Mesenchymal stem cell (in vitro differentiated cells and primary cell): ENCODE results near the gene VWA7.

Source experiments
- DNase-seq: peaks from one replicate; pipeline ENCODE4 v3.0.0-alpha.2; 2013
- H2AFZ ChIP-seq: one replicate; pipeline ENCODE4 v1.6.1; 2013; ENCODE audit warnings: low read depth, mild to moderate bottlenecking, control low read depth, inconsistent platforms, low read length, moderate library complexity
- H2AK5ac ChIP-seq: 2 replicates; pipeline ENCODE4 v1.6.1; 2013; ENCODE audit warnings: low read length, moderate library complexity, mild to moderate bottlenecking, inconsistent platforms; ENCODE audit not compliant: severe bottlenecking
- H2BK120ac ChIP-seq: one replicate; pipeline ENCODE4 v1.6.1; 2013; ENCODE audit warnings: low read depth, mild to moderate bottlenecking, inconsistent platforms, low read length, moderate library complexity
- H2BK12ac ChIP-seq, 2 experiments: one replicate each; pipeline ENCODE4 v1.6.1; 2013; ENCODE audit warnings: inconsistent platforms in 2 of 2, low read length in 2 of 2, mild to moderate bottlenecking in 2 of 2, moderate library complexity in 2 of 2, control low read depth in 1 of 2
- H2BK15ac ChIP-seq: one replicate; pipeline ENCODE4 v1.6.1; 2013; ENCODE audit warnings: mild to moderate bottlenecking, low read depth, inconsistent platforms; ENCODE audit not compliant: poor library complexity, severe bottlenecking
- H2BK5ac ChIP-seq: 2 replicates; pipeline ENCODE4 v1.6.1; 2013; ENCODE audit warnings: low read depth, mild to moderate bottlenecking, low read length, control low read depth, inconsistent platforms; ENCODE audit not compliant: poor library complexity, severe bottlenecking
- H3K14ac ChIP-seq, 2 experiments: one replicate each; pipeline ENCODE4 v1.6.1; 2013; ENCODE audit warnings: inconsistent platforms in 2 of 2, low read length in 2 of 2, control low read depth in 1 of 2, mild to moderate bottlenecking in 1 of 2, moderate library complexity in 1 of 2
- H3K18ac ChIP-seq, 2 experiments: one replicate each; pipeline ENCODE4 v1.6.1; 2013; ENCODE audit warnings: inconsistent platforms in 2 of 2, low read length in 2 of 2, control low read depth in 1 of 2, low read depth in 1 of 2, mild to moderate bottlenecking in 1 of 2
- H3K23ac ChIP-seq, 2 experiments: one replicate each; pipeline ENCODE4 v1.6.1; 2013; ENCODE audit warnings: inconsistent platforms in 2 of 2, low read length in 2 of 2, mild to moderate bottlenecking in 2 of 2, moderate library complexity in 2 of 2, control low read depth in 1 of 2
- H3K27ac ChIP-seq: 2 replicates; pipeline ENCODE4 v1.5.1; 2013; ENCODE audit warnings: mild to moderate bottlenecking, moderate library complexity, low read length, control low read depth, inconsistent platforms; ENCODE audit not compliant: poor library complexity, severe bottlenecking
- H3K27me3 ChIP-seq, 2 experiments: 2 replicates each; pipeline versions ENCODE4 v1.6.1 to v1.7.0; 2013; ENCODE audit warnings: low read length in 2 of 2, mild to moderate bottlenecking in 2 of 2, moderate library complexity in 2 of 2, control low read depth in 1 of 2, inconsistent platforms in 1 of 2; ENCODE audit not compliant: control insufficient read depth in 1 of 2, insufficient read depth in 1 of 2
- H3K36me3 ChIP-seq, 2 experiments: 2 replicates each; pipeline versions ENCODE4 v1.6.1 to v1.7.0; 2013; ENCODE audit warnings: low read length in 2 of 2, control low read depth in 1 of 2, inconsistent platforms in 1 of 2, low read depth in 1 of 2, mild to moderate bottlenecking in 1 of 2; ENCODE audit not compliant: insufficient read depth in 2 of 2, control insufficient read depth in 1 of 2
- H3K4ac ChIP-seq, 2 experiments: one replicate each; pipeline ENCODE4 v1.6.1; 2013; ENCODE audit warnings: inconsistent platforms in 2 of 2, low read length in 2 of 2, mild to moderate bottlenecking in 2 of 2, moderate library complexity in 2 of 2, control low read depth in 1 of 2, low read depth in 1 of 2
- H3K4me1 ChIP-seq: 2 replicates; pipeline ENCODE4 v1.6.1; 2013; ENCODE audit warnings: low read depth, low read length, control low read depth; ENCODE audit not compliant: control insufficient read depth, insufficient read depth
- H3K4me2 ChIP-seq: 2 replicates; pipeline ENCODE4 v1.6.1; 2013; ENCODE audit warnings: low read length, mild to moderate bottlenecking, inconsistent platforms; ENCODE audit not compliant: poor library complexity, severe bottlenecking
- H3K4me3 ChIP-seq, 2 experiments: 2 replicates each; pipeline versions ENCODE4 v1.5.1 to v1.7.0; 2013; ENCODE audit warnings: low read length in 2 of 2, mild to moderate bottlenecking in 2 of 2, control low read depth in 1 of 2, low read depth in 1 of 2; ENCODE audit not compliant: insufficient read depth in 1 of 2
- H3K79me1 ChIP-seq: replicated peaks from 2 replicates; pipeline ENCODE4 v1.6.1; 2013; ENCODE audit warnings: mild to moderate bottlenecking, control low read depth, low read length, inconsistent platforms; ENCODE audit not compliant: poor library complexity, severe bottlenecking
- H3K9ac ChIP-seq: 2 replicates; pipeline ENCODE4 v1.7.0; 2013; ENCODE audit warnings: mild to moderate bottlenecking, low read length, moderate library complexity
- H3K9me3 ChIP-seq: 2 replicates; pipeline ENCODE4 v1.7.0; 2013; ENCODE audit warnings: mild to moderate bottlenecking, low read length; ENCODE audit not compliant: control insufficient read depth
- H4K8ac ChIP-seq: one replicate; pipeline ENCODE4 v1.6.1; 2013; ENCODE audit warnings: inconsistent platforms, mild to moderate bottlenecking, low read length, moderate library complexity
- H4K91ac ChIP-seq: one replicate; pipeline ENCODE4 v1.6.1; 2013; ENCODE audit warnings: mild to moderate bottlenecking, low read length, inconsistent platforms
- WGBS: methylation state at CpG from one replicate; pipeline ENCODE4 v1.1.7; 2013; ENCODE audit warnings: mixed read lengths; 5-methylcytosine and 5-hydroxymethylcytosine counted together

Gene VWA7

DNA sequence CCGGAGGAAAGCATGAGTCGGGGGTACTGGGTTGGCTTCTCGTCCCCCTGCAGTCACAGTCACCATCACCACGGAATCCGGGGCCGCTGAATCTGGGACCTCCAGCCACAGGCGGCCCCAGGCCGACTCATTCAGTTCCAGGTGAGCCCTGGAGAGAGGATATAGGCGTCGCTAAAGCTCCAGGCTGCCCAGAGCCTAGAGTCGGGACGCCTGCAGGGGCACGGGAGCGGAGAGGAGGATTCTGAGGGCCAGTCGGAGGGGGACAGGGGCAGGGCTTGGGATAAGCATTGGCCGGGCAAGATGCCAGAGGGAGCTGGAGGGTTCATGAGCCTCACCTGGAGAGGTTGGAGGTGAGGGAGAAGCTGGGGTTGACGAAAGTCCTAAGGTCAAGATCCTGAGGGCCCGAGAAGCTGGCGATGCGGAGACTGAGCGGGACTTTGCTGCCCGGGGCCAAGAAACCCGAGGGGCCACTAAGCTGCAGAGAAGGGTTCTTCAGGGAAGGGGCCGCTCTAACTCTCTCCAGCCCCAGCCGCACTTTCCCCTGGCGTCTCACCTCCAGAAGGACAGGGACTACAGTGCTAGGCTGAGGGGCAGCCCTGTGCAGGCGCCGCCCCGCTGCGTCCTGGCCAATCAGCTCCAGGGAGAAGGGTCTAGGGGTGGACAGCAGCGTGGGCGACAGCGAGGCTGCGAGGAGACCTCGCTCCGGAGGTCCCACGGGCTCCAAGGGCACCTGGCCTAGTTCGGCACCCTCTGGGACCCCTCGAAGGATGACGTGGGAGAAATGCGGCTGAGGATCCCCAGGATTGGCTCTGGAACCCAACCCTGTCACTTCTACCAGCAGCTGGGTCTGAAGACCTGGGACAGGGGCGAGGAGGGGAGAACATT, 11.0 kb downstream of the VWA7 start:
- H3K9me3 ChIP-seq, result no peaks in the 10 kb centered on the region
- H4K91ac ChIP-seq, result peak overlapping the region; percentile 22
- H3K14ac ChIP-seq, result no peak overlapping the region
- peak overlapping the region in 1 of 2 experiments; percentile 55 for H3K18ac ChIP-seq
- peak overlapping the region; percentile 1 for H3K4me2 ChIP-seq
- H2BK120ac ChIP-seq, result no peak overlapping the region
- H3K4ac ChIP-seq, result no peak overlapping the region
- H2BK15ac ChIP-seq, result no peak overlapping the region
- H2AFZ ChIP-seq, result peak overlapping the region; percentile 6
- H2BK12ac ChIP-seq, result peak overlapping the region in 1 of 2 experiments; percentile 12
- H3K27me3 ChIP-seq, result peaks cover 0 to 6% of the 10 kb centered on the region in 2 experiments
- no peaks in the 10 kb centered on the region for H3K79me1 ChIP-seq
- no peak overlapping the region for H2AK5ac ChIP-seq
- H3K27ac ChIP-seq, result no peak overlapping the region
- DNase-seq, result no peak
- 49% methylated on average over 42 of the region's 42 CpGs for WGBS
- peak overlapping the region; percentile 45 for H4K8ac ChIP-seq
- peak overlapping the region in 1 of 2 experiments; percentile 65 for H3K4me3 ChIP-seq
- peaks cover 12% of the 10 kb centered on the region for H3K4me1 ChIP-seq
- no peak overlapping the region for H3K23ac ChIP-seq
- peaks cover 8 to 12% of the 10 kb centered on the region in 2 experiments for H3K36me3 ChIP-seq
- H3K9ac ChIP-seq, result peak overlapping the region; percentile 33
- H2BK5ac ChIP-seq, result no peak overlapping the region

DNA sequence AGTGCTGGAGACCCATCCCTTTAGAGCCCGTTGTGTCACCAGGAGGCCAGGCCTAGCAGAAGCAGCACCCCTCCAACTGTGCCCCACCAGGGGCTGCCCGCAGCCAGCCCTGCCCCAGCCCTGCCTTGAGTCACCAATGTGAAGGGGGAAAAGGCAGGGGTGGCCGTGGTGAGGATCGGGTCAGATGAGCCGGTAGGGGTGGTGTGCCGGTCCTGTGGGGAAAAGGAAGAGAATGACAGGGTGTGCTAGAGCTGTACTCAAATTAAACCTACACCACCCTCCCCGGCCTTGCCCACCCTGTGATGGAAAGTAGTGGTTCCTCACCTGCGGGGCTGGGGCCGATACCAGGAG, 11.6 kb downstream of the VWA7 start:
- Histone ChIP-seq H2BK12ac (no peak overlapping the region), H2AFZ (no peak overlapping the region), H3K4ac (no peak overlapping the region), H2BK15ac (no peak overlapping the region), H3K36me3 (peaks cover 8 to 18% of the 10 kb centered on the region in 2 experiments), H4K8ac (no peak overlapping the region), H3K4me3 (no peak overlapping the region), H2BK120ac (no peak overlapping the region), H3K4me2 (no peak overlapping the region), H3K9ac (no peak overlapping the region), H3K27me3 (peaks cover 0 to 6% of the 10 kb centered on the region in 2 experiments), H4K91ac (no peak overlapping the region), H3K4me1 (peaks cover 12% of the 10 kb centered on the region), H3K23ac (no peak overlapping the region), H3K27ac (no peak overlapping the region), H3K9me3 (no peaks in the 10 kb centered on the region), H3K18ac (no peak overlapping the region), H3K79me1 (no peaks in the 10 kb centered on the region), H3K14ac (no peak overlapping the region), H2AK5ac (no peak overlapping the region), H2BK5ac (no peak overlapping the region)
- DNase-seq, result no peak
- 96% methylated on average over 5 of the region's 9 CpGs for WGBS

DNA sequence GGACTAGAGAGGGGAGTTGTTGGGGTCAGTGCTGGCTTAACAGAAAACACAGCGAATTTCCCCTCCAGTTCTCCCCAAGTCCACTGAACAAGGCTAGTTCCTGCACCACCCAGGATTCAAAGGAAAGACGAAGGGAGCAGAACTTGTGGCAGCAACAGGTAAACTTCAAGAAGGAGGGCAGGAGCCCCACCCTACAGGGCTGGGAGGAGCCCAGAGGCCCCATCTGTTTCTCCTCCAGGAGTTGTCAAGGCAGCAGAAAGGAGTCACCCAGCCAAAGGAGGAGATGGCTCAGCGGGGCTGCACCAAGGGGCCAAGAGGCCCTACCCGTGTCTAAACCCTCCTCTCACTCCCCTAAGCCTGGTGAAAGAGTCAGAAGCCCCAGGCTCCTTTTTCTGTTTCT, 12.9 kb downstream of the VWA7 start:
- H4K8ac ChIP-seq, result peak overlapping the region; percentile 57
- H3K4me2 ChIP-seq, result no peak overlapping the region
- H3K27ac ChIP-seq, result no peak overlapping the region
- H3K14ac ChIP-seq, result no peak overlapping the region
- no peaks in the 10 kb centered on the region for H3K9me3 ChIP-seq
- peaks cover 15 to 24% of the 10 kb centered on the region in 2 experiments for H3K36me3 ChIP-seq
- H3K4me1 ChIP-seq, result peaks cover 12% of the 10 kb centered on the region
- no peak overlapping the region for H4K91ac ChIP-seq
- no peak overlapping the region for H2BK15ac ChIP-seq
- no peak overlapping the region for H3K4ac ChIP-seq
- no peak overlapping the region for H2AK5ac ChIP-seq
- peak overlapping the region; percentile 67 for H2BK120ac ChIP-seq
- no peaks in the 10 kb centered on the region for H3K79me1 ChIP-seq
- 93% methylated on average over 3 of the region's 4 CpGs for WGBS
- no peak for DNase-seq
- H2BK12ac ChIP-seq, result no peak overlapping the region
- H2AFZ ChIP-seq, result no peak overlapping the region
- H3K18ac ChIP-seq, result peak overlapping the region in 1 of 2 experiments; percentile 37
- H3K23ac ChIP-seq, result no peak overlapping the region
- H3K9ac ChIP-seq, result no peak overlapping the region
- peaks cover 0 to 6% of the 10 kb centered on the region in 2 experiments for H3K27me3 ChIP-seq
- H2BK5ac ChIP-seq, result no peak overlapping the region
- no peak overlapping the region for H3K4me3 ChIP-seq

DNA sequence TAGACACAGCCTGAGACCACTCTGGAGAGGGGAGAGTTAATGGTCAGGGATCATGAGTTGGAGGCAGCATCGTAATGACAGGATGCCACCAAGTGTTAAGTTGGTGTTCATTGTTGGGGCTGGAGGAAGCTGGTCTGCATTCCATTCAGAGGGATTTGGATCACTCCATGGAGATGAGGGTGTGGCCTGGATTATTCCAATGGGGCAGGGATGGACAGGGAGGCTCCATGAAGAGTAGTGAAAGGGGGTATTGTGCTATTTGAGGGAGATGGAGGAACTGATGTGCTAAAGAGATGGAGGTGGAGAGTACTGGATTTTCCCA, 13.5 kb downstream of the VWA7 start:
- Histone ChIP-seq H3K79me1 (no peaks in the 10 kb centered on the region), H2BK5ac (no peak overlapping the region), H3K4me2 (no peak overlapping the region), H3K9ac (peak overlapping the region; percentile 47), H4K91ac (peak overlapping the region; percentile 98), H2BK15ac (peak overlapping the region; percentile 36), H3K23ac (no peak overlapping the region), H2AK5ac (no peak overlapping the region), H2AFZ (no peak overlapping the region), H2BK120ac (no peak overlapping the region), H3K4ac (peak overlapping the region; percentile 9 to 27), H3K18ac (peak overlapping the region; percentile 80 to 84), H3K9me3 (no peaks in the 10 kb centered on the region), H4K8ac (peak overlapping the region; percentile 94), H3K14ac (peak overlapping the region in 1 of 2 experiments; percentile 28), H3K36me3 (peaks cover 15 to 27% of the 10 kb centered on the region in 2 experiments), H3K4me3 (no peak overlapping the region), H3K27me3 (peaks cover 0 to 6% of the 10 kb centered on the region in 2 experiments), H3K4me1 (peaks cover 12% of the 10 kb centered on the region), H3K27ac (no peak overlapping the region), H2BK12ac (peak overlapping the region in 1 of 2 experiments; percentile 37)
- peak; percentile 36 for DNase-seq
- WGBS, result 2% methylated on average over 1 of the region's 1 CpG
